ENCODE results near the gene URGCP. TPM values are rescaled to one million over a fixed set of nuclear protein-coding genes. Genes with fewer than 3 reads are reported as not detected.
A peak's percentile ranks its signal among the peaks of the same experiment; 100 is the strongest.
"Not testable (repeated sequence)": the region's sequence is repeated elsewhere in the genome, so short reads cannot be mapped to it uniquely, and the experiment has no call there.

Gene URGCP
- total and polyA plus RNA-seq, 5 donors from 2014 or later = 14.6 to 31.0 (median 21.0) TPM

DNA sequence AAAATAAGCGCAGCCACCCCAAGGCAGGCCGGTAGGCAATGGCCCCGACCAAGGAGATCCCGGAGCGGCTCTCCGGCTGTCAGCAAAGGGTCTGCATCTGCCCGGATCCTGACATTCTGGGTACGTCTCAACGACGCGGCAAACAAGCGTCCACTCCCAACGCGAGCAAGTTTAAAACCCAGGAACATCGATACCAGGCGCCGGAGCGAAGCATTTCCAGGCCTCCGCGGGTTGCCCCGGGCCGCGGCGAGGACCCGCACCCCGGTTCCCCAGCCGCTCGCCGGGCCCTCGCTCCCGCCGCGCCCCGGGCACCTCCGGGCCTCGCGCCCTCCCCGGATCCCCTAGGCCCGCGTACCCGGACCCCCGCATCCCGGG, 453 bp downstream of the URGCP start:
- H3K4me1 ChIP-seq (ENCODE audit: control insufficient read depth, insufficient read depth, low read length, poor library complexity, severe bottlenecking) = peaks cover 20% of the 10 kb centered on the region
- H3K27ac Mint-ChIP-seq = peak overlapping the region; percentile 92 to 96 (median 94)
- DNase-seq (peak in 1 of 3 donors; percentile 34), ATAC-seq (ENCODE audit: low read depth in 2 of 2) (peak in 1 of 2 donors; percentile 28)
- H3K4me3 Mint-ChIP-seq = peak overlapping the region; percentile 92 to 99 (median 96)
- H3K36me3 Mint-ChIP-seq = no peaks in the 10 kb centered on the region
- H3K9me3 Mint-ChIP-seq = peaks cover 0 to 2% (median 0%) of the 10 kb centered on the region in 7 donors
- H3K4me1 Mint-ChIP-seq = peaks cover 5 to 44% (median 30%) of the 10 kb centered on the region in 4 donors
- H3K9me3 ChIP-seq (ENCODE audit: control insufficient read depth in 2 of 2, low read length in 2 of 2) = no peaks in the 10 kb centered on the region
- no peaks in the 10 kb centered on the region for H3K27me3 Mint-ChIP-seq
- no peaks in the 10 kb centered on the region for H3K36me3 ChIP-seq (ENCODE audit: control insufficient read depth, insufficient read depth, low read length)
- H3K4me3 ChIP-seq (ENCODE audit: low read depth, low read length) = peak overlapping the region; percentile 77
- H3K27ac ChIP-seq (ENCODE audit: insufficient read depth, low read length, poor library complexity, severe bottlenecking) = no peak overlapping the region
- no peaks in the 10 kb centered on the region for H3K27me3 ChIP-seq (ENCODE audit: control insufficient read depth, insufficient read depth, low read length)

GRCh38 chr7:43905209-43905946, 1.0 kb downstream of the URGCP start:
- Mint-ChIP-seq H3K9me3 (peaks cover 0 to 2% (median 0%) of the 10 kb centered on the region in 7 donors), H3K4me1 (peaks cover 5 to 44% (median 30%) of the 10 kb centered on the region in 4 donors), H3K27ac (peak overlapping the region; percentile 92 to 96 (median 94)), H3K27me3 (no peaks in the 10 kb centered on the region), H3K4me3 (peak overlapping the region; percentile 92 to 99 (median 96)), H3K36me3 (no peaks in the 10 kb centered on the region)
- no peak for ATAC-seq (ENCODE audit: low read depth in 2 of 2)
- no peaks in the 10 kb centered on the region for H3K36me3 ChIP-seq (ENCODE audit: control insufficient read depth, insufficient read depth, low read length)
- H3K9me3 ChIP-seq (ENCODE audit: control insufficient read depth in 2 of 2, low read length in 2 of 2) = no peaks in the 10 kb centered on the region
- no peak overlapping the region for H3K27ac ChIP-seq (ENCODE audit: insufficient read depth, low read length, poor library complexity, severe bottlenecking)
- H3K27me3 ChIP-seq (ENCODE audit: control insufficient read depth, insufficient read depth, low read length) = no peaks in the 10 kb centered on the region
- DNase-seq = no peak
- peak overlapping the region; percentile 77 for H3K4me3 ChIP-seq (ENCODE audit: low read depth, low read length)
- peaks cover 20% of the 10 kb centered on the region for H3K4me1 ChIP-seq (ENCODE audit: control insufficient read depth, insufficient read depth, low read length, poor library complexity, severe bottlenecking)

DNA sequence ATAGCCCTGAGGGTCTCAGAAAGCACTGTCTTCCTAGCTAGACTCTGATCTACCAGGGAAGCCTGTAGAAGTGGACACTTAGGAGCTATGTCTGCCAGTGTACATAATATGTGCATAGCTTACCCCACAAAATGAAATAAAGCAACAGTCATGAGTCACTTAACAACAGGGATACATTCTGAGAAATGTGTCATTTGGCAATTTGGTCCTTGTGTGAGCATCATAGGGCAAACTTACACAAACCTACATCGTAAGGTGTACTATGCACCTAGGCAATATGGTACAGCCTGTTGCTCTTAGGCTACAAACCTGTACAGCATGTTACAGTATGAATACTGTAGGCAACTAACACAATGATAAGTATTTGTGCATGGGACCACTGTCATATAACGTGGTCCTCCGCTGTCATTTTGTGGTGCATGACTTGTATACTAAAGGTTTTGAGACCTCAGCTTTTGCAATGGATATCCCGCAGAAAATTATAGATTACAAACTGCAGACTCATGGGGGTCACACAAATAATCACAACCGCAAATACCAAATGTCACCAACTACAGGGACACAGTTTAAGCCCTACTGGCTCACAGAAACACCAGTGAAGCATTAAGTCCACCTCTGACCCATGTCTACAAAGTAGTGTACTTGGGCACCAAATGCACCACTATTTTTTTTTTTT, 1.7 kb downstream of the URGCP start:
- Mint-ChIP-seq H3K9me3 (peaks cover 0 to 2% (median 0%) of the 10 kb centered on the region in 7 donors), H3K4me1 (peaks cover 5 to 45% (median 30%) of the 10 kb centered on the region in 4 donors), H3K27me3 (no peaks in the 10 kb centered on the region), H3K36me3 (no peaks in the 10 kb centered on the region), H3K27ac (peak overlapping the region in 2 of 3 donors; percentile 33 to 42), H3K4me3 (peak overlapping the region; percentile 44 to 99 (median 96))
- Histone ChIP-seq H3K36me3 (ENCODE audit: control insufficient read depth, insufficient read depth, low read length) (no peaks in the 10 kb centered on the region), H3K9me3 (ENCODE audit: control insufficient read depth in 2 of 2, low read length in 2 of 2) (no peaks in the 10 kb centered on the region), H3K4me3 (ENCODE audit: low read depth, low read length) (peak overlapping the region; percentile 41), H3K27me3 (ENCODE audit: control insufficient read depth, insufficient read depth, low read length) (no peaks in the 10 kb centered on the region), H3K4me1 (ENCODE audit: control insufficient read depth, insufficient read depth, low read length, poor library complexity, severe bottlenecking) (peaks cover 20% of the 10 kb centered on the region), H3K27ac (ENCODE audit: insufficient read depth, low read length, poor library complexity, severe bottlenecking) (no peak overlapping the region)
- ATAC-seq (ENCODE audit: low read depth in 2 of 2) = no peak
- no peak for DNase-seq

DNA sequence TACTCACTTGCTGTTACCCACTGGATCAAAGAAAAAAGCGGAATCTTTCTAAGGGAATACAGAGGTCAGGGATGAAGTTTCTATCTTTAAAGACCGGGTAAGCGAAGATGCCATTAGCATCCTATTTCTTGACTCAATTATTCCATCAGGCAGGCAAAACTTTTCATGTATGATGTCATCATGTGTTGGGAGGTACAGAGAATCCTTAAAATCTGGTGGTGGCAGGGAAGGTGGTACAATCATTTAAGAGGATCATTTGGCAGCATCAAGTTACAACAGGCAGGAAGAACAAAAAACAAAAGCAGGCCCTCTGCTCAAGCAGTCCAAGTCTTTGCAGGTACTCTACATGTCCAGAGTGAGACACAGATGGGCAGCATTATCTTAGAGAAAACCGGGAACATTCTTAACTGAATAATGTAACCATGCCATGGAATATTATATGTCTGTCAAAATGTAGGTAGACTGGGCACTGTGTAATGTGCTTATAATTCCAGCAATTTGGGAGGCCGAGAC, 3.8 kb downstream of the URGCP start:
- H3K36me3 ChIP-seq (ENCODE audit: control insufficient read depth, insufficient read depth, low read length) = no peaks in the 10 kb centered on the region
- H3K4me3 Mint-ChIP-seq = peak overlapping the region in 3 of 4 donors; percentile 29 to 48 (median 37)
- H3K4me1 ChIP-seq (ENCODE audit: control insufficient read depth, insufficient read depth, low read length, poor library complexity, severe bottlenecking) = peaks cover 20% of the 10 kb centered on the region
- no peak for ATAC-seq (ENCODE audit: low read depth in 2 of 2)
- no peaks in the 10 kb centered on the region for H3K9me3 ChIP-seq (ENCODE audit: control insufficient read depth in 2 of 2, low read length in 2 of 2)
- no peaks in the 10 kb centered on the region for H3K27me3 ChIP-seq (ENCODE audit: control insufficient read depth, insufficient read depth, low read length)
- no peak overlapping the region for H3K4me3 ChIP-seq (ENCODE audit: low read depth, low read length)
- no peaks in the 10 kb centered on the region for H3K27me3 Mint-ChIP-seq
- no peak overlapping the region for H3K27ac ChIP-seq (ENCODE audit: insufficient read depth, low read length, poor library complexity, severe bottlenecking)
- H3K36me3 Mint-ChIP-seq = no peaks in the 10 kb centered on the region
- peaks cover 10 to 52% (median 35%) of the 10 kb centered on the region in 4 donors for H3K4me1 Mint-ChIP-seq
- peak overlapping the region in 1 of 3 donors; percentile 66 for H3K27ac Mint-ChIP-seq
- H3K9me3 Mint-ChIP-seq = peaks cover 0 to 2% (median 0%) of the 10 kb centered on the region in 7 donors
- DNase-seq = no peak

DNA sequence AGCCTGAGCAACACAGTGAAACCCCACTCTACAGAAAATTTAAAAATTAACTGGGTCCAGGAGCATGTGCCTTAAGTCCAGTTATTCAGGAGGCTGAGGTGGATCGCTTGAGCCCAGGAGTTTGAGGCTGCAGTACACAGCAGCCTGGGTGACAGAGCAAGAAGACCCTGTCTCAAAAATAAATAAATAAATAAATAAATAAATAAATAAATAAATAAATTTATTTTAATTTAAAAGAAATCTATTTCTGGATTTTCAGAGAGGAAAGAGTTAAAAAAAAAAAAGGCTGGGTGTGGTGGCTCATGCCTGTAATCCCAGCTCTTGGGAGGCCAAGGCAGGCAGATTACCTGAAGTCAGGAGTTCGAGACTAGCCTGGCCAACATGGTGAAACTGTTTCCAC, 7.8 kb downstream of the URGCP start:
- not testable (repeated sequence) for H3K4me3 Mint-ChIP-seq, H3K27ac Mint-ChIP-seq
- H3K4me1 Mint-ChIP-seq = peaks cover 11 to 47% (median 33%) of the 10 kb centered on the region in 4 donors

GRCh38 chr7:43895847-43896415, 10.5 kb downstream of the URGCP start:
- no peak for ATAC-seq (ENCODE audit: low read depth in 2 of 2)
- Histone ChIP-seq H3K36me3 (ENCODE audit: control insufficient read depth, insufficient read depth, low read length) (peaks cover 10% of the 10 kb centered on the region), H3K9me3 (ENCODE audit: control insufficient read depth in 2 of 2, low read length in 2 of 2) (no peaks in the 10 kb centered on the region), H3K4me3 (ENCODE audit: low read depth, low read length) (no peak overlapping the region), H3K4me1 (ENCODE audit: control insufficient read depth, insufficient read depth, low read length, poor library complexity, severe bottlenecking) (no peaks in the 10 kb centered on the region), H3K27ac (ENCODE audit: insufficient read depth, low read length, poor library complexity, severe bottlenecking) (no peak overlapping the region), H3K27me3 (ENCODE audit: control insufficient read depth, insufficient read depth, low read length) (no peaks in the 10 kb centered on the region)
- Mint-ChIP-seq H3K4me3 (no peak overlapping the region), H3K27me3 (no peaks in the 10 kb centered on the region), H3K27ac (peak overlapping the region in 1 of 3 donors; percentile 4), H3K36me3 (peaks cover 16% of the 10 kb centered on the region), H3K4me1 (peaks cover 24 to 41% (median 32%) of the 10 kb centered on the region in 4 donors), H3K9me3 (peaks cover 0 to 2% (median 0%) of the 10 kb centered on the region in 7 donors)
- DNase-seq = no peak

More for the DNA sequence above, 7.8 kb downstream of the URGCP start:
- not testable (repeated sequence) for H3K4me1 ChIP-seq (ENCODE audit: control insufficient read depth, insufficient read depth, low read length, poor library complexity, severe bottlenecking); ATAC-seq (ENCODE audit: low read depth in 2 of 2); H3K27me3 Mint-ChIP-seq; H3K27ac ChIP-seq (ENCODE audit: insufficient read depth, low read length, poor library complexity, severe bottlenecking); H3K9me3 Mint-ChIP-seq; H3K27me3 ChIP-seq (ENCODE audit: control insufficient read depth, insufficient read depth, low read length); H3K36me3 ChIP-seq (ENCODE audit: control insufficient read depth, insufficient read depth, low read length); DNase-seq; H3K4me3 ChIP-seq (ENCODE audit: low read depth, low read length); H3K9me3 ChIP-seq (ENCODE audit: control insufficient read depth in 2 of 2, low read length in 2 of 2)
- H3K36me3 Mint-ChIP-seq = peaks cover 16% of the 10 kb centered on the region

- peaks cover 16% of the 10 kb centered on the region for H3K36me3 ChIP-seq (ENCODE audit: control insufficient read depth, insufficient read depth, low read length)
- no peak overlapping the region for H3K4me3 ChIP-seq (ENCODE audit: low read depth, low read length)
- H3K9me3 ChIP-seq (ENCODE audit: control insufficient read depth in 2 of 2, low read length in 2 of 2) = no peaks in the 10 kb centered on the region
- no peaks in the 10 kb centered on the region for H3K4me1 ChIP-seq (ENCODE audit: control insufficient read depth, insufficient read depth, low read length, poor library complexity, severe bottlenecking)
- no peaks in the 10 kb centered on the region for H3K27me3 Mint-ChIP-seq
- no peak overlapping the region for H3K4me3 Mint-ChIP-seq
- H3K27ac ChIP-seq (ENCODE audit: insufficient read depth, low read length, poor library complexity, severe bottlenecking) = no peak overlapping the region
- H3K9me3 Mint-ChIP-seq = peaks cover 0 to 2% (median 0%) of the 10 kb centered on the region in 7 donors
- peaks cover 33 to 44% (median 35%) of the 10 kb centered on the region in 4 donors for H3K4me1 Mint-ChIP-seq
- no peaks in the 10 kb centered on the region for H3K27me3 ChIP-seq (ENCODE audit: control insufficient read depth, insufficient read depth, low read length)
- H3K36me3 Mint-ChIP-seq = peaks cover 17% of the 10 kb centered on the region
- DNase-seq = no peak
- peak overlapping the region in 1 of 3 donors; percentile 69 for H3K27ac Mint-ChIP-seq
- ATAC-seq (ENCODE audit: low read depth in 2 of 2) = no peak
Measured at GRCh38 chr7:43891069-43891955, 15.1 kb downstream of the URGCP start.

Measured in CD4-positive, CD25-positive, alpha-beta regulatory T cell (primary cell).